Activated naive CD4-positive, alpha-beta T cell treated with anti-CD3 and anti-CD28 coated beads, Interleukin-2, amount 50 U/mL, for 24 hours (primary cell): Measurements from ENCODE around the gene OR52B4.
A peak's percentile ranks its signal among the peaks of the same experiment; 100 is the strongest.
"Not testable (repeated sequence)": the region's sequence is repeated elsewhere in the genome, so short reads cannot be mapped to it uniquely, and the experiment has no call there.

ENCODE experiments used
- H3K27ac Mint-ChIP-seq: one replicate; pipeline ENCODE4 v1.8.0; 2021; ENCODE audit warnings: mild to moderate bottlenecking, mixed read lengths
- H3K27me3 Mint-ChIP-seq: one replicate; pipeline ENCODE4 v1.8.0; 2021; ENCODE audit warnings: mixed read lengths
- H3K36me3 Mint-ChIP-seq: one replicate; pipeline ENCODE4 v1.8.0; 2021; ENCODE audit warnings: mixed read lengths
- H3K4me1 Mint-ChIP-seq: one replicate; pipeline ENCODE4 v1.8.0; 2021; ENCODE audit warnings: mixed read lengths
- H3K4me3 Mint-ChIP-seq: one replicate; pipeline ENCODE4 v1.8.0; 2021; ENCODE audit warnings: mild to moderate bottlenecking, mixed read lengths
- H3K9me3 Mint-ChIP-seq: one replicate; pipeline ENCODE4 v1.8.0; 2021; ENCODE audit warnings: mixed read lengths

Gene OR52B4

GRCh38 chr11:4368286-4368685 is at the start of gene OR52B4:
OR52B4 (minus strand) TSS chr11:4368386; CDS start chr11:4368295, 91 bp downstream.
- no peak within 1 kb of the TSS for H3K4me3 Mint-ChIP-seq
- no peak within 1 kb of the TSS for H3K27ac Mint-ChIP-seq
- no peaks in the 10 kb centered on the region for H3K36me3 Mint-ChIP-seq
- no peaks in the 10 kb centered on the region for H3K9me3 Mint-ChIP-seq
- H3K27me3 Mint-ChIP-seq: peaks cover 4% of the 10 kb centered on the region
- H3K4me1 Mint-ChIP-seq: no peaks in the 10 kb centered on the region

GRCh38 chr11:4416816-4417215 is 48.6 kb upstream of the OR52B4 start:
- no peaks in the 10 kb centered on the region for H3K36me3 Mint-ChIP-seq
- H3K4me3 Mint-ChIP-seq: no peak overlapping the region
- no peaks in the 10 kb centered on the region for H3K4me1 Mint-ChIP-seq

GRCh38 chr11:4416306-4416705 is 48.1 kb upstream of the OR52B4 start:
- Mint-ChIP-seq H3K27me3 (no peaks in the 10 kb centered on the region), H3K9me3 (no peaks in the 10 kb centered on the region), H3K27ac (no peak overlapping the region), H3K36me3 (no peaks in the 10 kb centered on the region), H3K4me3 (no peak overlapping the region), H3K4me1 (no peaks in the 10 kb centered on the region)

More at GRCh38 chr11:4416816-4417215, 48.6 kb upstream of the OR52B4 start:
- no peaks in the 10 kb centered on the region for H3K9me3 Mint-ChIP-seq
- no peak overlapping the region for H3K27ac Mint-ChIP-seq
- H3K27me3 Mint-ChIP-seq: no peaks in the 10 kb centered on the region

- H3K27ac Mint-ChIP-seq, H3K4me1 Mint-ChIP-seq, H3K27me3 Mint-ChIP-seq, H3K9me3 Mint-ChIP-seq, H3K4me3 Mint-ChIP-seq, H3K36me3 Mint-ChIP-seq: not testable (repeated sequence)
These were observed 38.0 kb upstream of the OR52B4 start for GRCh38 chr11:4406206-4406605.

- Mint-ChIP-seq H3K36me3 (peaks cover 20% of the 10 kb centered on the region), H3K9me3 (peaks cover 8% of the 10 kb centered on the region), H3K27me3 (peaks cover 4% of the 10 kb centered on the region), H3K4me3 (peak overlapping the region; percentile 93), H3K4me1 (peaks cover 55% of the 10 kb centered on the region), H3K27ac (peak overlapping the region; percentile 89)
These were observed 25.7 kb upstream of the OR52B4 start for GRCh38 chr11:4393858-4394223.

- Mint-ChIP-seq H3K9me3 (peaks cover 6% of the 10 kb centered on the region), H3K27me3 (peaks cover 1% of the 10 kb centered on the region), H3K27ac (peak within 1 kb of the TSS; percentile 89), H3K4me3 (peak within 1 kb of the TSS; percentile 93), H3K36me3 (peaks cover 22% of the 10 kb centered on the region), H3K4me1 (peaks cover 56% of the 10 kb centered on the region)
These were observed 25.1 kb upstream of the OR52B4 start, which contains the start of gene TRIM21 for GRCh38 chr11:4393209-4393857. TRIM21 (minus strand) TSS chr11:4393702; CDS start chr11:4390409, 3,293 bp downstream.

GRCh38 chr11:4388221-4388620 is 20.0 kb upstream of the OR52B4 start:
- peak overlapping the region; percentile 15 for H3K27ac Mint-ChIP-seq
- no peaks in the 10 kb centered on the region for H3K27me3 Mint-ChIP-seq
- no peak overlapping the region for H3K4me3 Mint-ChIP-seq
- H3K4me1 Mint-ChIP-seq: peaks cover 39% of the 10 kb centered on the region
- no peaks in the 10 kb centered on the region for H3K9me3 Mint-ChIP-seq
- H3K36me3 Mint-ChIP-seq: peaks cover 43% of the 10 kb centered on the region

GRCh38 chr11:4385978-4386740 is 18.0 kb upstream of the OR52B4 start:
- peaks cover 44% of the 10 kb centered on the region for H3K36me3 Mint-ChIP-seq

GRCh38 chr11:4381901-4382300 is 13.7 kb upstream of the OR52B4 start:
- Mint-ChIP-seq H3K4me3 (no peak overlapping the region), H3K9me3 (no peaks in the 10 kb centered on the region), H3K36me3 (peaks cover 21% of the 10 kb centered on the region), H3K27me3 (no peaks in the 10 kb centered on the region), H3K4me1 (no peaks in the 10 kb centered on the region), H3K27ac (no peak overlapping the region)

More at GRCh38 chr11:4385978-4386740, 18.0 kb upstream of the OR52B4 start:
- no peak overlapping the region for H3K4me3 Mint-ChIP-seq
- peaks cover 24% of the 10 kb centered on the region for H3K4me1 Mint-ChIP-seq
- H3K27ac Mint-ChIP-seq: no peak overlapping the region
- H3K27me3 Mint-ChIP-seq: no peaks in the 10 kb centered on the region
- no peaks in the 10 kb centered on the region for H3K9me3 Mint-ChIP-seq

- no peak overlapping the region for H3K4me3 Mint-ChIP-seq
- H3K4me1 Mint-ChIP-seq: no peaks in the 10 kb centered on the region
- no peaks in the 10 kb centered on the region for H3K9me3 Mint-ChIP-seq
- H3K36me3 Mint-ChIP-seq: no peaks in the 10 kb centered on the region
- no peaks in the 10 kb centered on the region for H3K27me3 Mint-ChIP-seq
- no peak overlapping the region for H3K27ac Mint-ChIP-seq
These were observed 7.4 kb upstream of the OR52B4 start for GRCh38 chr11:4375431-4376140.

- Mint-ChIP-seq H3K36me3 (no peaks in the 10 kb centered on the region), H3K4me3 (no peak overlapping the region), H3K4me1 (no peaks in the 10 kb centered on the region), H3K27ac (no peak overlapping the region), H3K27me3 (no peaks in the 10 kb centered on the region), H3K9me3 (no peaks in the 10 kb centered on the region)
These were observed 2.0 kb upstream of the OR52B4 start for GRCh38 chr11:4370166-4370565.

- H3K4me3 Mint-ChIP-seq, H3K9me3 Mint-ChIP-seq, H3K27ac Mint-ChIP-seq, H3K27me3 Mint-ChIP-seq, H3K36me3 Mint-ChIP-seq, H3K4me1 Mint-ChIP-seq: not testable (repeated sequence)
These were observed 20.0 kb downstream of the OR52B4 start for GRCh38 chr11:4348142-4348541.

GRCh38 chr11:4345366-4345765 is 22.8 kb downstream of the OR52B4 start:
- H3K4me3 Mint-ChIP-seq, H3K27me3 Mint-ChIP-seq: not testable (repeated sequence)

GRCh38 chr11:4334356-4334755 is 33.8 kb downstream of the OR52B4 start:
- not testable (repeated sequence) for H3K27ac Mint-ChIP-seq, H3K9me3 Mint-ChIP-seq, H3K4me3 Mint-ChIP-seq, H3K36me3 Mint-ChIP-seq, H3K27me3 Mint-ChIP-seq, H3K4me1 Mint-ChIP-seq

More at GRCh38 chr11:4345366-4345765, 22.8 kb downstream of the OR52B4 start:
- H3K4me1 Mint-ChIP-seq, H3K36me3 Mint-ChIP-seq, H3K9me3 Mint-ChIP-seq, H3K27ac Mint-ChIP-seq: not testable (repeated sequence)
